Right kidney (tissue), 1 donor: ENCODE results near the gene ARHGEF3.
"Not testable (repeated sequence)": the region's sequence is repeated elsewhere in the genome, so short reads cannot be mapped to it uniquely, and the experiment has no call there.

Experiments used
- DNase-seq: peaks from one replicate; pipeline ENCODE4 v3.0.0-alpha.2; 2016

ARHGEF3 gene

DNA sequence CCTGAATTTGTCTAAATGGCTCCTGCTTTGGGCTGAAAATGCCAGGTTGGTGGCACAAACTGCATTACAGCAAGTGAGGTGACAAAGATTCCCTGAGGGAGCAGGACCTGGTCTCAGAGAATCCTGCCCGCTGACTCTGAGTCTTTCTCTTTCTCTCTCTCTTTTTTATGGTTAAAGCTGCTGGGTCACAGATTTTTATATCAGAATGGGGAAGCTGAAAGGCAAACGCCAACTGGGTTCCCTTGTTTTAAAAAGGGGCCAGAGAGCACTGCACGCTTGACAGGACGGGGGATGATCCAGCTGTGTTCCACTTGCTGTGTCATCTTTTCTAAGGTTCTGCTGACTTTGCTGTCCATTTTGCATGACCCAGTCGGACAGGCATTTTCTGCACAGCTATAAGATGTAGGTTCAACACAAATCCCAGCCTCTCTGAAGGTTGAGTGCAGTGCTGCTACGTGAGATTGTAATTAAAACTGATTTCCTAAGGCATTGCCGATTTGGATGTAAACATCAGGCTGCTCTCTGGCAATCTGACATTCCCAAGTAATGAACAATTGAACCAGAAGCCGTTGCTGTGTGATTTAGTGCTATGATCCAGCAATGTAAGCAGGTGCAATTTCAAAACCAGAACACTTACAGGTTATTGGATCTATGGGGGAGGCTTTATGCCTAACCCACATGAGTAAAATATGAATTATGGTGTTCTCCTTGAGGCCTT, 25.8 kb downstream of the ARHGEF3 start:
- DNase-seq, result no peak

- no peak for DNase-seq
These were observed 26.3 kb downstream of the ARHGEF3 start for GRCh38 chr3:56775445-56775837.

DNA sequence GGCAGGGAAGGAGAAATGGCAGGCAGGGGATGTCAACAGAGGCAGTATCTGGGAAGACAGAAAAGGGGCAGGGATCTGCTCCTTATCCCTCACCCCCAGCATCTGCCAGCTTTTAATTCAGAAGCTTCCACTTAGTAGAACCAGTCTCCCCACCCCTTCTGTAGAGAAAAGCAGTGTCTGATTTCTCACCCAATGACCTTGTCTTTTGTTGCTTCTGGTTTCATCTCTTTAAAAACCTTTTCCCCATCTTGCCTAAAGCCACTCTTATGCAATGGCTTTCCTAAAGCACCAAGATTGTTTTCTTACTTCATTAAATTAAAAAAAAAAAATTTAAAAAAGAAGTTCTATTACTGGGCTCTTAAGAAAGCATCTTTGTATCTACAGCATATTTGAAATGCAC, 27.8 kb downstream of the ARHGEF3 start:
- DNase-seq, result no peak

GRCh38 chr3:56772952-56773938, 28.5 kb downstream of the ARHGEF3 start:
- no peak for DNase-seq

- no peak for DNase-seq
These were observed 30.4 kb downstream of the ARHGEF3 start for GRCh38 chr3:56771376-56771775.

- DNase-seq, result no peak
These were observed 32.5 kb downstream of the ARHGEF3 start for GRCh38 chr3:56769116-56769707.

DNA sequence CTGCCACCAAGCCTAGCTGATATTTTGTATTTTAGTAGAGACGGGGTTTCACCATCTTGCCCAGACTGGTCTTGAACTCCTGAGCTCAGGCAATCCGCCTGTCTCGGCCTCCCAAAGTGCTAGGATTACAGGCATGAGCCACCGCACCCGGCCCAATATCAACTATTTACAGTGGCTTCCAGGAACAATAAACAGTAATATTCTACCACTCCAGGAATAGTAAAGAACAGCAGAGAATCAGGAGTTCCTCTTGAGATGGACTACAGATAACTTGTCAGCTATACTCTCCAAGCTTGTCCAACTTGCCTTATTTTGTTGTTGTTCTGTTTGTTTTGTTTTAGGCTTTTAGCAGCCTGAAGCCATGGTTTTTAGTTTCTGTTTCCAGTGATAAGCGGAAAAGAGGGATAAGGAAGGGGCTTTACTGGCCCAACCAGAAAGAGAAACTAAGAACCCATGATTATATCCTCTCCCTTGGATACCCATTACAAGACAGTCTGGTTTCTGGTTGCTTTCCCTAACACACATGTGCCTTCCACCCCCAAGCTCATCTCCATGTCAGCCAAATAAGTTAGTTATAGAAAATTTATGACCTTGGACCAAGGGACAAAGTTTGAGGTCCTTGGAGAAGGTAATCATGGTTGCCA, 36.7 kb downstream of the ARHGEF3 start:
- no peak for DNase-seq

DNA sequence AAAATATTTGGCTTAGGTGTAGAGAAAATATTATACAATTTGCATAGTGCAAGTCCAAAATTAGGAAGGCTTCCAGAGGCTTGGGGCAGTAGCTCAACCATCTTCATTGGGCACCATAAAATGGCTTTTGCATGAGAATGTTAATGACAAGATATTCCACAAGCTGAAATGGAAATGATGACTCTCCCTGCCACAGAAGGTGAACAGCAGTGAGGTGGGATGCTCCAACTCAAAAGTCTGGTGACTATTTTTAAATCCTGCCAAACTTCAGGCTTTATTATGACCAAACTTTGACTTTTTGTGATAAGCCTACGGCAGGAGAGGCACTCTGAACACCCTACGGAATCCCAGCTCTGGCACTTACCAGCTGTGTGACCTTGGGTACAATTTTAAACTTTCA, 37.6 kb downstream of the ARHGEF3 start:
- DNase-seq, result no peak

DNA sequence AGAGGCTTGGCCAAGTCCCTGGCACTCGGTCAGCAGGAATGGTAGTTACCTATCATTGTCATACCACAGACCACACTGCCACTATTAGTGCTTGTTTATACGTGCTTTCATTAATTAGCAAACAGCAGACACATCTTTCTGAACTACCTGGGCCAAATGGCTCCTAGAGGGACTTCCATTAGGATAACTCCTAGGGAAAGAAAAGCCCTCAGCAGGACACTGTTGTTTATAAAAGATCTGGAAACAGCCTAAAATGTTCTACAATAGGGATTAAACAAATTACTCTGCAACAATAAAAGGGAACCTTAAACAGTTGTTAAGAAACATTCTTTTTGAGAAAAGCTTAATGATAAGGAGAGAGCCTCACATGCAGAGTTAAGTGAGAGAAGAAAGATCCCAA, 38.5 kb downstream of the ARHGEF3 start:
- DNase-seq, result no peak

DNA sequence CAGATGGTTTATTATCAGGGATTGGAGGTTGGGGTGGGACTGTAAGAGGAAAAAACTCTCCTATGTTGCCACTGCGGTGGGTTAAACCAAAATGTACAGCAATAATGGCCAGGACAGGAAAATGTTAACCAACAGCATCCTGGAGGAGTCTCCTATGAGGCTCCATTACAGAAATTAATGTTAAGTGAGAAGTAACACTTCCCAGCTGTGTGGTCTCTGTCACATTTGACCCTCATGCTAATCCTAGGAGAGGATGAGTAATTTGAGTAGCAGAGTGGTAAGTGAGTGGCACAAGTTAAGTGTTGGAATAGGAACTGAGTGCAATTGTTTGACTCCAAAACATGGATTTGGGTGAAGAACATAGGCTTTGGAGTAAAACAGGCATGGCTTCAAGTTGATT, 39.0 kb downstream of the ARHGEF3 start:
- no peak for DNase-seq

GRCh38 chr3:56761887-56762651, 39.7 kb downstream of the ARHGEF3 start:
- no peak for DNase-seq

GRCh38 chr3:56761023-56761422, 40.7 kb downstream of the ARHGEF3 start:
- no peak for DNase-seq

DNA sequence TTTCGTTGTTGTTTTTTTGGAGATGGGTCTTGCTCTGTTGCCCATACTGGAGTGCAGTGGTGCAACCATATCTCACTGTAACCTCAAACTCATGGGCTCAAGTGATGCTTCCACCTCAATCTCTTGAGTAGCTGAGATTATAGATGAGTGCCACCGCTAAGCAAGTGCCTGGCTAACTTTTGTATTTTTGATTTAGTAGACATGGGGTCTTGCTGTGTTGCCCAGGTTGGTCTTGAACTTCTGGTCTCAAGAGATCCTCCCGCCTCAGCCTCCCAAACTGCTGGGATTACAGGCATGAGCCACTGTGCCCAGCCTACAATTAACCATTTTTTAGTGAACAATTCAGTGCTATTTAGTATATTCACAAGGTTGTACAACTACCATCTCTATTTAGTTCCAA, 42.2 kb downstream of the ARHGEF3 start:
- no peak for DNase-seq

GRCh38 chr3:56758539-56758981, 43.2 kb downstream of the ARHGEF3 start:
- DNase-seq, result peak; percentile 55

DNA sequence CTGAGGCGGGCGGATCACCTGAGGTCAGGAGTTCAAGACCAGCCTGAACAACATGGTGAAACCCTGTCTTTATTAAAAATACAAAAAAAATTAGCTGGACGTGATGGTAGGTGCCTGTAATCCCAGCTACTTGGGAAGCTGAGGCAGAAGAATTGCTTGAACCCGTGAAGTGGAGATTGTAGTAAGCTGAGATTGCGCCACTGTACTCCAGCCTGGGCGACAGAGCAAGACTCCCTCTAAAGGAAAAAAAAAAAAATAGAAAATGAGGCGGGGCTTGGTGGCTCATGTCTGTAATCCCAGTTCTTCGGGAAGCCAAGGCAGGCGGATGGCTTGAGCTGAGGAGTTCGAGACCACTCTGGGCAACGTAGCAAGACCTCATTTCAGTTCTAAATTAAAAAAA, 43.7 kb downstream of the ARHGEF3 start:
- not testable (repeated sequence) for DNase-seq

DNA sequence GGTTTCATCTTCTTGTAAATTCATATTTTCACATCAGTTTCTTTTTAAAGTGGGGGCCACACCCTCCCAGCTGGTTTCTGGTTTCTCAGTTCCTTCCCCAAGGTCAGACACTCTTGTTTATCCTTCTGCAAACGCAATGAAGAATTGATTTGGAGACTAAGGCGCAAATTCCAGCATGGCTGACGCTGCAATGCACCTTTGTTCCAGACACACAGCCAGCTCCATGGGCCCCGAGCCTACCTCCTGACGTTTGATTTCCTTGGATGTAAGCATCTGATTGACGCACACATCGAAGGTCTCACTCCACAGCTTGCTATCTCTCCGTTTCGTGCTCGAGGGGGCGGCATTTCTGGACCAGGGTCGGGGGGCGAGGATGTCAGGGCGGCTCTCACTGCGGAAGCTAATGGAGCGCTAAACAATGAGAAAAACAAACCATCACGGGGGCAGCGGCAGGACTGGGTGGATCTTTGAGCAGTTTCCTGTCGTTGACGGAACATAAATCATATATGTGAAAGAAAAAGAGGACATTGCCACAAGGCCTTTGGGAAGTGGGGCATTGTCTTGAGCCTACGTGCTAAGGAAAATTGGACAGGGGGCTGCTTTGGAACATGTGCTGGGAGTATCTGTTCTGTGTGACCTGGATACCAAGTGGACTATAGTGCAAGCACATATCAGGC, 46.9 kb downstream of the ARHGEF3 start:
- DNase-seq, result peak; percentile 60

GRCh38 chr3:56753206-56753820, 48.4 kb downstream of the ARHGEF3 start:
- no peak for DNase-seq

GRCh38 chr3:56751056-56751707, 50.6 kb downstream of the ARHGEF3 start:
- DNase-seq, result no peak

- DNase-seq, result no peak
These were observed 53.0 kb downstream of the ARHGEF3 start for GRCh38 chr3:56748663-56749231.

GRCh38 chr3:56747150-56747549, 54.6 kb downstream of the ARHGEF3 start:
- no peak for DNase-seq
